MM.1S (cell line): ENCODE data around the gene SEC14L2.

Experiments used
- DNase-seq: peaks from one replicate; pipeline ENCODE4 v3.0.0-alpha.2; 2015
- H2AFZ ChIP-seq: fragments of 300-600 bp; sonication (generic); 2 replicates; pipeline ENCODE4 v1.6.0; 2016; ENCODE audit warnings: antibody characterized with exemption, low read length
- H3F3A ChIP-seq: fragments of 300-600 bp; sonication (generic); 2 replicates; pipeline ENCODE4 v1.6.1; 2016; ENCODE audit warnings: mild to moderate bottlenecking, antibody characterized with exemption, low read length, moderate library complexity, mixed read lengths; ENCODE audit not compliant: insufficient read depth
- H3K27ac ChIP-seq: fragments of 300-600 bp; sonication (generic); 2 replicates; pipeline ENCODE4 v1.5.1; 2016; ENCODE audit warnings: mild to moderate bottlenecking, low read length
- H3K27me3 ChIP-seq: fragments of 300-600 bp; sonication (generic); replicated peaks from 2 replicates; pipeline ENCODE4 v1.6.0; 2016; ENCODE audit warnings: low read length; ENCODE audit not compliant: insufficient read depth
- H3K36me3 ChIP-seq: fragments of 300-600 bp; sonication (generic); replicated peaks from 2 replicates; pipeline ENCODE4 v1.6.1; 2016; ENCODE audit warnings: mild to moderate bottlenecking, low read length, mixed read lengths; ENCODE audit not compliant: insufficient read depth
- H3K4me1 ChIP-seq: fragments of 300-600 bp; sonication (generic); 2 replicates; pipeline ENCODE4 v1.6.1; 2016; ENCODE audit warnings: low read length, mixed read lengths
- H3K4me2 ChIP-seq: fragments of 300-600 bp; sonication (generic); 2 replicates; pipeline ENCODE4 v1.6.0; 2016; ENCODE audit warnings: low read depth, low read length
- H3K4me3 ChIP-seq: fragments of 300-600 bp; sonication (generic); 2 replicates; pipeline ENCODE4 v1.5.1; 2016; ENCODE audit warnings: low read length, mixed read lengths
- H3K79me2 ChIP-seq: fragments of 300-600 bp; sonication (generic); 2 replicates; pipeline ENCODE4 v1.6.1; 2016; ENCODE audit warnings: mixed run types, low read length, mixed read lengths
- H3K9ac ChIP-seq: fragments of 300-600 bp; sonication (generic); 2 replicates; pipeline ENCODE4 v1.6.1; 2016; ENCODE audit warnings: low read length, mixed read lengths
- H3K9me2 ChIP-seq: fragments of 300-600 bp; sonication (generic); replicated peaks from 2 replicates; pipeline ENCODE4 v1.6.1; 2016; ENCODE audit warnings: mild to moderate bottlenecking, low read length, mixed read lengths; ENCODE audit not compliant: insufficient read depth
- H3K9me3 ChIP-seq: fragments of 300-600 bp; sonication (generic); replicated peaks from 2 replicates; pipeline ENCODE4 v1.6.1; 2016; ENCODE audit warnings: mild to moderate bottlenecking, low read length, mixed read lengths; ENCODE audit not compliant: insufficient read depth
- H4K20me1 ChIP-seq: fragments of 300-600 bp; sonication (generic); 2 replicates; pipeline ENCODE4 v1.6.1; 2016; ENCODE audit warnings: mild to moderate bottlenecking, low read length, moderate library complexity, mixed read lengths; ENCODE audit not compliant: insufficient read depth
- CTCF ChIP-seq: fragments of 300-600 bp; sonication (generic); IDR thresholded peaks from 2 replicates; pipeline ENCODE4 v1.5.1; 2016; ENCODE audit warnings: antibody characterized with exemption, low read length, mixed read lengths
- EZH2 ChIP-seq: fragments of 300-600 bp; sonication (generic); optimal IDR thresholded peaks from 2 replicates; pipeline ENCODE3; 2017; ENCODE audit warnings: low read depth, mild to moderate bottlenecking, antibody characterized with exemption, low read length, mixed read lengths
- EZH2phosphoT487 ChIP-seq: fragments of 300-600 bp; sonication (generic); IDR thresholded peaks from 2 replicates; pipeline ENCODE4 v1.6.1; 2018; ENCODE audit warnings: antibody characterized with exemption, low read length

Gene SEC14L2

GRCh38 chr22:30375312-30375849 is 21.4 kb upstream of the SEC14L2 start:
- Histone ChIP-seq H3K4me3 (no peak overlapping the region), H3K9me3 (no peaks in the 10 kb centered on the region), H3K4me2 (no peak overlapping the region), H3K36me3 (no peaks in the 10 kb centered on the region), H4K20me1 (no peaks in the 10 kb centered on the region), H2AFZ (no peak overlapping the region), H3K9ac (no peak overlapping the region), H3K27ac (no peak overlapping the region), H3K9me2 (no peaks in the 10 kb centered on the region), H3K4me1 (no peaks in the 10 kb centered on the region), H3F3A (no peaks in the 10 kb centered on the region), H3K27me3 (no peaks in the 10 kb centered on the region), H3K79me2 (no peaks in the 10 kb centered on the region)
- no peak for DNase-seq
- TF ChIP-seq CTCF, result no peak
- no peak for TF ChIP-seq EZH2
- no peak for TF ChIP-seq EZH2phosphoT487

- Histone ChIP-seq H3K9me2 (no peaks in the 10 kb centered on the region), H3K9ac (no peak overlapping the region), H3K27ac (no peak overlapping the region), H3F3A (no peaks in the 10 kb centered on the region), H3K4me1 (no peaks in the 10 kb centered on the region), H4K20me1 (no peaks in the 10 kb centered on the region), H2AFZ (no peak overlapping the region), H3K9me3 (no peaks in the 10 kb centered on the region), H3K4me3 (no peak overlapping the region), H3K36me3 (no peaks in the 10 kb centered on the region), H3K79me2 (no peaks in the 10 kb centered on the region), H3K27me3 (no peaks in the 10 kb centered on the region), H3K4me2 (no peak overlapping the region)
- TF ChIP-seq EZH2phosphoT487 (no peak), EZH2 (no peak), CTCF (no peak)
- DNase-seq, result no peak
These were observed 16.8 kb upstream of the SEC14L2 start for GRCh38 chr22:30380011-30380410.

- H3K4me1 ChIP-seq, result 0 out of 2 replicates have a peak, but pooled peaks cover under 1% of the 10 kb centered on the region
- no peaks in the 10 kb centered on the region for H4K20me1 ChIP-seq
- H3K9ac ChIP-seq, result no peak overlapping the region
- H3K9me2 ChIP-seq, result no peaks in the 10 kb centered on the region
- H2AFZ ChIP-seq, result no peak overlapping the region
- no peak overlapping the region for H3K27ac ChIP-seq
- H3K27me3 ChIP-seq, result no peaks in the 10 kb centered on the region
- no peak overlapping the region for H3K4me3 ChIP-seq
- no peak for TF ChIP-seq CTCF
- TF ChIP-seq EZH2, result no peak
- no peak for TF ChIP-seq EZH2phosphoT487
- H3K4me2 ChIP-seq, result no peak overlapping the region
- H3K36me3 ChIP-seq, result no peaks in the 10 kb centered on the region
- H3F3A ChIP-seq, result no peaks in the 10 kb centered on the region
- no peaks in the 10 kb centered on the region for H3K79me2 ChIP-seq
- H3K9me3 ChIP-seq, result no peaks in the 10 kb centered on the region
- DNase-seq, result no peak
These were observed 15.6 kb upstream of the SEC14L2 start for GRCh38 chr22:30381264-30381663.
